Tongue (tissue), 2 donors: ENCODE data around the gene CEP170. TPM values are rescaled to one million over a fixed set of nuclear protein-coding genes. Genes with fewer than 3 reads are reported as not detected.

ENCODE experiments used
- small RNA-seq: library from RNA; depleted of rRNA; stranded (forward); fragments of <200 nt; gene quantifications from one replicate; pipeline ENCODE3, GENCODE V24; 2014; ENCODE audit warnings: low replicate concordance
- total RNA-seq: library from RNA; depleted of rRNA; stranded (reverse); fragments of >200 nt; gene quantifications from one replicate; pipeline ENCODE4 v1.2.3, GENCODE V29; 2014

The CEP170 gene
- total RNA-seq, 1 donor from 2014 or later = 85.6 TPM

Small RNA genes lying within 50 kb of the gene (small RNA-seq; reads per million reads assigned to genes)
- not detected for gene RNU6-747P

Other genes with a start within 250 kb of the CEP170 start
- 61.7 TPM for gene SDCCAG8, start 760 bp upstream of the CEP170 start, total RNA-seq